Body of pancreas (tissue), 4 donors: ENCODE data around the gene PTPRN2. TPM values are rescaled to one million over a fixed set of nuclear protein-coding genes. Genes with fewer than 3 reads are reported as not detected.

Experiments used
- ATAC-seq: fragments of 150-250 bp; one replicate; pipeline ENCODE4 v1.9.1; 2016
- DNase-seq, 4 donors: peaks; one replicate each; pipeline ENCODE4 v3.0.0-alpha.2; 2019
- H3K27ac ChIP-seq, 4 donors: fragments of 200-600 bp; sonication (generic); 1 replicate in 3 of 4; 2 replicates in 1 of 4; pipeline versions ENCODE4 v1.5.1 to v1.6.1; 2016 to 2019; ENCODE audit warnings: mild to moderate bottlenecking in 1 of 4, mixed read lengths in 1 of 4, moderate library complexity in 1 of 4
- H3K27me3 ChIP-seq, 2 donors: fragments of 200-600 bp; sonication (generic); one replicate each; pipeline ENCODE4 v1.6.0; 2016; ENCODE audit warnings: mild to moderate bottlenecking in 1 of 2
- H3K36me3 ChIP-seq, 2 donors: fragments of 200-600 bp; sonication (generic); replicated peaks in 1 of 2; 2 replicates each; pipeline ENCODE4 v1.5.1; 2016; ENCODE audit warnings: low read depth in 2 of 2; ENCODE audit not compliant: insufficient read depth in 1 of 2
- H3K4me1 ChIP-seq: fragments of 200-600 bp; sonication (generic); one replicate; pipeline ENCODE4 v1.6.0; 2016
- H3K4me3 ChIP-seq, 2 donors: fragments of 200-600 bp; sonication (generic); 1 replicate in 1 of 2; 2 replicates in 1 of 2; pipeline ENCODE4 v1.5.1; 2016 to 2019
- H3K9me3 ChIP-seq, 3 donors: fragments of 200-600 bp; sonication (generic); 1 replicate in 2 of 3; 2 replicates in 1 of 3; pipeline ENCODE4 v1.5.1; 2016
- POLR2A ChIP-seq, 3 donors: fragments of 450-650 bp; IDR thresholded peaks; one replicate each; pipeline ENCODE4 v1.6.1; 2016; ENCODE audit warnings: antibody characterized with exemption in 3 of 3, mild to moderate bottlenecking in 2 of 3
- WGBS, 2 donors: methylation state at CpG; one replicate each; pipeline ENCODE4 v1.1.5; 2017; 5-methylcytosine and 5-hydroxymethylcytosine counted together
- intact Hi-C: fragments of 100-400 bp; cut with DNase I; formaldehyde crosslinking; loops from one replicate; pipeline ENCODE4 v1.15.1; 2023
- total RNA-seq, 2 donors: library from RNA; depleted of rRNA; stranded (reverse); fragments of >200 nt; gene quantifications; one replicate each; pipeline ENCODE4 v1.1.0, GENCODE V29; 2016
- TF ChIP-seq, protein P1 (sequence below), 7 experiments: fragments of 450-650 bp in 4 of 7; fragments of 200-600 bp in 3 of 7; sonication (generic) in 3 of 7; IDR thresholded peaks; one replicate each; pipeline ENCODE4 v1.5.1; 2016 to 2019; ENCODE audit warnings: antibody characterized with exemption in 7 of 7

Gene PTPRN2
- total RNA-seq, 2 donors from 2014 or later: 31.6 to 76.1 TPM

DNA sequence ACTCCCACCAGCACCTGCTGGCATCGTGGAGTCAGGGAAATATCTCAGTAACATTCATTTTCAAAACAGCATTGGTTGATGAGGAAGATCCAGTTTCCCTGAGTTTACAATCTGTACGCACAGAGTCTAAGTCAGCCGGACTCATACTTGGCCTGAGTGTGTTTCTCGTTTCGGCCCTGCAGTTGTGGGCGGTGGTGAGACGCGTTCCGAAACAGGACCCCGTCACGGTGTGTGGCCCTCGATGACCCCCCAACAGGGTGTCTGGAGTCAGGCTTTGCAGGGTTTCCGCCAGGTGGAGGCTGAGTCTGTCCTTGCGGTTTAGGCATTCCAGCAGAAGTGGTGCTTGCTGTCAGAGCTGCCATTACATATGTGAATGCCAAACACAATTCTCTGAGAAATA lies 933.3 kb downstream of the PTPRN2 start:
- H3K36me3 ChIP-seq: no peaks in the 10 kb centered on the region
- H3K27me3 ChIP-seq: no peaks in the 10 kb centered on the region
- ATAC-seq: no peak
- 87 to 95% methylated on average over 14 of the region's 14 CpGs for WGBS, 2 donors
- no peak for TF ChIP-seq POLR2A (IDR thresholded peaks at IDR 0.05)
- TF ChIP-seq, protein P1, sequence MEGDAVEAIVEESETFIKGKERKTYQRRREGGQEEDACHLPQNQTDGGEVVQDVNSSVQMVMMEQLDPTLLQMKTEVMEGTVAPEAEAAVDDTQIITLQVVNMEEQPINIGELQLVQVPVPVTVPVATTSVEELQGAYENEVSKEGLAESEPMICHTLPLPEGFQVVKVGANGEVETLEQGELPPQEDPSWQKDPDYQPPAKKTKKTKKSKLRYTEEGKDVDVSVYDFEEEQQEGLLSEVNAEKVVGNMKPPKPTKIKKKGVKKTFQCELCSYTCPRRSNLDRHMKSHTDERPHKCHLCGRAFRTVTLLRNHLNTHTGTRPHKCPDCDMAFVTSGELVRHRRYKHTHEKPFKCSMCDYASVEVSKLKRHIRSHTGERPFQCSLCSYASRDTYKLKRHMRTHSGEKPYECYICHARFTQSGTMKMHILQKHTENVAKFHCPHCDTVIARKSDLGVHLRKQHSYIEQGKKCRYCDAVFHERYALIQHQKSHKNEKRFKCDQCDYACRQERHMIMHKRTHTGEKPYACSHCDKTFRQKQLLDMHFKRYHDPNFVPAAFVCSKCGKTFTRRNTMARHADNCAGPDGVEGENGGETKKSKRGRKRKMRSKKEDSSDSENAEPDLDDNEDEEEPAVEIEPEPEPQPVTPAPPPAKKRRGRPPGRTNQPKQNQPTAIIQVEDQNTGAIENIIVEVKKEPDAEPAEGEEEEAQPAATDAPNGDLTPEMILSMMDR (IDR thresholded peaks at IDR 0.05): no peak
- intact Hi-C loops: no loop called here
- no peak overlapping the region for H3K27ac ChIP-seq
- no peaks in the 10 kb centered on the region for H3K9me3 ChIP-seq
- H3K4me1 ChIP-seq: no peaks in the 10 kb centered on the region
- DNase-seq: no peak
- no peak overlapping the region for H3K4me3 ChIP-seq

DNA sequence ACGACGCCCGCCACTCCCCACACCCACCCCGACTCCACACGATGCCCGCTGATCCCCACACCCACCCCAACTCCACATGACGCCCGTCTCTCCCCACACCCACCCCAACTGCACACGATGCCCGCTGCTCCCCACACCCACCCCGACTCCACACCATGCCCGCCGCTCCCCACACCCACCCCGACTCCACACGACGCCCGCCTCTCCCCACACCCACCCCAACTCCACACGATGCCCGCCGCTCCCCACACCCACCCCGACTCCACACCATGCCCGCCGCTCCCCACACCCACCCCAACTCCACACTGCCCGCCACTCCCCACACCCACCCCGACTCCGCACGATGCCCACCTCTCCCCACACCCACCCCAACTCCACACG lies 933.8 kb downstream of the PTPRN2 start:
- Histone ChIP-seq H3K27ac (no peak overlapping the region), H3K4me3 (no peak overlapping the region), H3K9me3 (no peaks in the 10 kb centered on the region), H3K4me1 (no peaks in the 10 kb centered on the region), H3K27me3 (no peaks in the 10 kb centered on the region), H3K36me3 (no peaks in the 10 kb centered on the region)
- WGBS, 2 donors: 87% methylated on average over 11 to 28 of the region's 28 CpGs
- no peak for DNase-seq
- intact Hi-C loops: no loop called here
- no peak for ATAC-seq
- TF ChIP-seq POLR2A (IDR thresholded peaks at IDR 0.05): no peak
- TF ChIP-seq, protein P1 (IDR thresholded peaks at IDR 0.05): no peak

DNA sequence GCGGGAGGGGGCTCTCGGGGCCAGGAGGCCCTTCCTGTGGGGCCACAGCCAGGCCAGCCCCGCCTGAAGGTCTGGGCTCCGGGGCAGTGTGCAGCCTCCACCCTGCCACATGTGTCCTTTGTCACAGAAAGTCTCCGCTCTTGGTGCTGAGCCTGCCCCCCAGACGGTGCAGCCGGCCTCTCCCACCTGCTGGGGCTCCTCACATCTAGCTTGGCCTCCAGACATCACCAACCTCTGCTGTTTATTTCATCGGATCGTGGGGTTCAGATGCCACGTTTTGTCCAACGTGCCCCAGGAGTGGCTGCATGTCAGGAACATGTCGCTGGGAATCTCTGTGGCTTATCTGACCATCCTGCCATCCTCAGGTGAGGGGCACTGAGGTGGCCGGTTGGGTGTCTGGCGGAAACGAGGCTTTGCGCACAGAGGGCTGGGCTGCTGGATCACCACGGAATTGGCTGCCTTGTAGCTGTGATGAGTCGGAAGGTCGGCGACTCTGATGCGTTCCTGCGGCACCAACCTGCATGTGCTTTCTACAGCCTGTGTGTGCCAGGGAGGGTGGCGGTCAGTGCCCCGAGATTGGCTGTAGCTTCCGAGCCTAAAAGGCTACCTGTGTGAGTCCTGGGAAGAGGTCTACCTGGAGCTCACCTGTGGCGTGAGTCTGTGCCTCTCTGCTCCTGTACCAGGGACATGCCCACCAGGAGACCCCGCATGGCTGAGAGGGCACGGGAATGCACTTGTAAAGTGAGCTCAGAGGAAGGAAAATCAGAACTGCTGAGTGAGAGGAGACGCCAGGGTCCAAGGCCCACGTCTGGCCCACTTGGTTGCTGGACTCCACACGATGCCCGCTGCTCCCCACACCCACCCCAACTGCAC lies 934.4 kb downstream of the PTPRN2 start:
- Histone ChIP-seq H3K27me3 (no peaks in the 10 kb centered on the region), H3K27ac (no peak overlapping the region), H3K4me3 (no peak overlapping the region), H3K4me1 (no peaks in the 10 kb centered on the region), H3K36me3 (no peaks in the 10 kb centered on the region), H3K9me3 (no peaks in the 10 kb centered on the region)
- intact Hi-C loops: no loop called here
- no peak for DNase-seq
- 82 to 89% methylated on average over 27 to 31 of the region's 32 CpGs for WGBS, 2 donors
- ATAC-seq: no peak
- TF ChIP-seq POLR2A (IDR thresholded peaks at IDR 0.05): no peak
- TF ChIP-seq, protein P1 (IDR thresholded peaks at IDR 0.05): no peak

DNA sequence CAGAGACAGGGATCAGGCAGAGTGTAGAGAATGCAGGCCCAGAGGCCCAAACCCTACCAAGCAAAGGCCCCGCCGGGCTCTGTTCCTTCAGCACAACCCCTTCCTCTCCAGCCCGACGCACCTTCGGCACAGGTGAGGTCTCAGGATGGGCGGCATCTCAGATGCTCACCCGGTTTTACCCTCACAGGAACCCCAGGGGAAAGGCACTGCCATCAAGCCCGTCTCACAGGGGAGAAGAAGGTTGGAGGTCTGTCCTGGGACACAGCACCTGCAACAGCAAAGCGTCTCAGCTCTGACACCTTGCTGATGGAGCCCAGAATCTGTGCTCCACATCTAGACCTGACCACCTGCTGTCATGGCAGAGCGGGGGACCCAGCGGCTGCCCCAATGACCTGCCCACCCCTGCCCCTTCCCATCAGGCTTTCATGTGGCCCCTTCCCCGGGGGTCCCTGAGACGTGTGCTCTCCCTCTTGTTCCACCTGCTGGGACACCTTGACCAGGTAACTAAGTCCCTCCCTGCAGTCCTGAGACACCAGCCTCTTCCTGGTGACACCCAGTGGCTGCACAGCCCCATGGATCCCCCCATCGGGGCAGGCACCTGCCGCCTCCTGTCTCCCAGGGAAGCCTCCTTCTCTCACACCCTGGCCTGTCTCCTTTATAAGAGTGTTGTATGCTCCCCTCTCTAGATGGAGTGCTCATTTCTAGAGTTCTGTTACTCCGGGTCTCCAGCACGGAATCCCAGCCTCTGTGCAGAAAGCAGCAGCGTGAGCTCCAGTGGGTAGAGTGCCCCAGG lies 935.3 kb downstream of the PTPRN2 start:
- WGBS, 2 donors: 73 to 86% methylated on average over 12 to 18 of the region's 18 CpGs
- no peaks in the 10 kb centered on the region for H3K27me3 ChIP-seq
- no peak overlapping the region for H3K4me3 ChIP-seq
- no peaks in the 10 kb centered on the region for H3K9me3 ChIP-seq
- intact Hi-C loops: no loop called here
- ATAC-seq (no peak), DNase-seq (no peak)
- H3K36me3 ChIP-seq: no peaks in the 10 kb centered on the region
- no peaks in the 10 kb centered on the region for H3K4me1 ChIP-seq
- TF ChIP-seq, protein P1 (IDR thresholded peaks at IDR 0.05): no peak
- TF ChIP-seq POLR2A (IDR thresholded peaks at IDR 0.05): no peak
- no peak overlapping the region for H3K27ac ChIP-seq
